Small intestine (tissue), 7 donors: Measurements from ENCODE around the gene PEX5L. TPM values are rescaled to one million over a fixed set of nuclear protein-coding genes. Genes with fewer than 3 reads are reported as not detected.

Experiments used
- DNase-seq, 2 donors: peaks; one replicate each; pipeline versions ENCODE4 v3.0.0 to v3.0.0-alpha.2; 2013
- FAIRE-seq: peaks from 2 replicates; lab custom pipeline; 2012; peaks lifted over from hg19 to GRCh38; lab: Jason Lieb, UNC
- H3K27ac ChIP-seq, 3 donors: one replicate each; pipeline ENCODE4 v1.5.1; 2013; ENCODE audit warnings: low read length in 2 of 3, mild to moderate bottlenecking in 2 of 3, control low read depth in 1 of 3, inconsistent platforms in 1 of 3, low read depth in 1 of 3, moderate library complexity in 1 of 3
- H3K27me3 ChIP-seq, 3 donors: one replicate each; pipeline ENCODE4 v1.6.1; 2013; ENCODE audit warnings: low read length in 3 of 3, inconsistent platforms in 1 of 3; ENCODE audit not compliant: control insufficient read depth in 3 of 3, insufficient read depth in 3 of 3
- H3K36me3 ChIP-seq, 3 donors: one replicate each; pipeline ENCODE4 v1.6.1; 2013; ENCODE audit warnings: low read length in 3 of 3, inconsistent platforms in 1 of 3, low read depth in 1 of 3, mild to moderate bottlenecking in 1 of 3, moderate library complexity in 1 of 3; ENCODE audit not compliant: control insufficient read depth in 3 of 3, insufficient read depth in 2 of 3
- H3K4me1 ChIP-seq, 3 donors: one replicate each; pipeline ENCODE4 v1.6.1; 2013; ENCODE audit warnings: low read length in 2 of 3, inconsistent platforms in 1 of 3, low read depth in 1 of 3, mild to moderate bottlenecking in 1 of 3, moderate library complexity in 1 of 3; ENCODE audit not compliant: control insufficient read depth in 3 of 3, insufficient read depth in 2 of 3
- H3K4me3 ChIP-seq, 3 donors: one replicate each; pipeline ENCODE4 v1.5.1; 2013; ENCODE audit warnings: low read length in 3 of 3, control low read depth in 1 of 3, inconsistent platforms in 1 of 3, low read depth in 1 of 3, mild to moderate bottlenecking in 1 of 3, moderate library complexity in 1 of 3
- H3K9me3 ChIP-seq, 2 donors: one replicate each; pipeline ENCODE4 v1.6.1; 2013; ENCODE audit warnings: low read depth in 1 of 2, low read length in 1 of 2; ENCODE audit not compliant: control insufficient read depth in 2 of 2, insufficient read depth in 1 of 2
- WGBS, 3 donors: extraction: QIAGEN DNeasy Blood & Tissue Kit; methylation state at CpG; one replicate each; pipeline ENCODE4 v1.1.7; 2013; 5-methylcytosine and 5-hydroxymethylcytosine counted together
- polyA plus RNA-seq, 4 donors: library from polyadenylated mRNA; stranded (reverse) in 3 of 4; unstranded in 1 of 4; fragments of 200-250 nt in 3 of 4; fragments of 120-200 nt in 1 of 4; gene quantifications; one replicate each; pipeline versions ENCODE4 v1.2.1 to v1.2.3, GENCODE V29; 2013
- donor health status: healthy with polysubstance abuse.
- donor health status: control.
- donor health status: control.
- donor health status: Bipolar disorder and iron deficiency.
- donor health status: healthy.

PEX5L gene
- polyA plus RNA-seq, 4 donors = 0.07 to 0.81 (median 0.21) TPM; not detected in 1

- no peak for FAIRE-seq
- 28 to 67% (median 57%) methylated on average over 5 of the region's 5 CpGs for WGBS, 3 donors
These were observed 207.3 kb downstream of the PEX5L start for GRCh38 chr3:179829401-179829800.

GRCh38 chr3:179828738-179829137 lies 208.0 kb downstream of the PEX5L start:
- peaks cover 0 to 2% (median 0%) of the 10 kb centered on the region in 3 donors for H3K27me3 ChIP-seq
- no peak for FAIRE-seq
- no peak overlapping the region for H3K27ac ChIP-seq
- no peak for DNase-seq
- H3K4me3 ChIP-seq = no peak overlapping the region
- no peaks in the 10 kb centered on the region for H3K36me3 ChIP-seq
- no peaks in the 10 kb centered on the region for H3K4me1 ChIP-seq
- WGBS, 3 donors = 75 to 82% (median 77%) methylated on average over 2 of the region's 2 CpGs
- H3K9me3 ChIP-seq = no peaks in the 10 kb centered on the region

More at GRCh38 chr3:179829401-179829800, 207.3 kb downstream of the PEX5L start:
- Histone ChIP-seq H3K4me3 (no peak overlapping the region), H3K36me3 (no peaks in the 10 kb centered on the region), H3K4me1 (no peaks in the 10 kb centered on the region), H3K9me3 (no peaks in the 10 kb centered on the region), H3K27ac (no peak overlapping the region), H3K27me3 (peaks cover 0 to 2% (median 0%) of the 10 kb centered on the region in 3 donors)
- DNase-seq = no peak

GRCh38 chr3:179826247-179826637 lies 210.5 kb downstream of the PEX5L start:
- WGBS, 3 donors = 11 to 22% (median 12%) methylated on average over 1 of the region's 1 CpG
- DNase-seq (no peak), FAIRE-seq (no peak)
- H3K9me3 ChIP-seq = no peaks in the 10 kb centered on the region
- H3K4me3 ChIP-seq = no peak overlapping the region
- no peak overlapping the region for H3K27ac ChIP-seq
- H3K27me3 ChIP-seq = peaks cover 0 to 2% (median 0%) of the 10 kb centered on the region in 3 donors
- no peaks in the 10 kb centered on the region for H3K36me3 ChIP-seq
- no peaks in the 10 kb centered on the region for H3K4me1 ChIP-seq

- Histone ChIP-seq H3K36me3 (no peaks in the 10 kb centered on the region), H3K9me3 (no peaks in the 10 kb centered on the region), H3K4me3 (no peak overlapping the region), H3K27me3 (peaks cover 0 to 2% (median 0%) of the 10 kb centered on the region in 3 donors), H3K4me1 (no peaks in the 10 kb centered on the region), H3K27ac (no peak overlapping the region)
- DNase-seq (no peak), FAIRE-seq (no peak)
- WGBS, 3 donors = 66 to 73% (median 72%) methylated on average over 6 of the region's 6 CpGs
These were observed 211.1 kb downstream of the PEX5L start for GRCh38 chr3:179825527-179826246.

GRCh38 chr3:179822296-179822695 lies 214.4 kb downstream of the PEX5L start:
- 87 to 90% (median 90%) methylated on average over 3 of the region's 3 CpGs for WGBS, 3 donors
- H3K4me1 ChIP-seq = no peaks in the 10 kb centered on the region
- FAIRE-seq (no peak), DNase-seq (no peak)
- no peaks in the 10 kb centered on the region for H3K9me3 ChIP-seq
- peaks cover 0 to 3% (median 0%) of the 10 kb centered on the region in 3 donors for H3K27me3 ChIP-seq
- no peaks in the 10 kb centered on the region for H3K36me3 ChIP-seq
- H3K27ac ChIP-seq = no peak overlapping the region
- H3K4me3 ChIP-seq = no peak overlapping the region

GRCh38 chr3:179819379-179819778 lies 217.4 kb downstream of the PEX5L start:
- H3K27ac ChIP-seq = no peak overlapping the region
- no peak overlapping the region for H3K4me3 ChIP-seq
- no peaks in the 10 kb centered on the region for H3K36me3 ChIP-seq
- WGBS, 3 donors = 70 to 80% (median 77%) methylated on average over 3 of the region's 3 CpGs
- H3K27me3 ChIP-seq = peaks cover 0 to 3% (median 0%) of the 10 kb centered on the region in 3 donors
- no peaks in the 10 kb centered on the region for H3K4me1 ChIP-seq
- no peaks in the 10 kb centered on the region for H3K9me3 ChIP-seq
- DNase-seq = no peak
- FAIRE-seq = no peak

GRCh38 chr3:179812096-179812382 lies 224.7 kb downstream of the PEX5L start:
- Histone ChIP-seq H3K36me3 (no peaks in the 10 kb centered on the region), H3K9me3 (peaks cover 0 to 6% of the 10 kb centered on the region in 2 donors), H3K27ac (no peak overlapping the region), H3K4me1 (peaks cover 0 to 3% (median 0%) of the 10 kb centered on the region in 3 donors), H3K27me3 (no peaks in the 10 kb centered on the region), H3K4me3 (no peak overlapping the region)
- DNase-seq = no peak
- FAIRE-seq = no peak
- WGBS, 3 donors = 73 to 81% (median 81%) methylated on average over 3 of the region's 3 CpGs

- peaks cover 0 to 3% (median 0%) of the 10 kb centered on the region in 3 donors for H3K4me1 ChIP-seq
- 20 to 23% (median 20%) methylated on average over 9 of the region's 9 CpGs for WGBS, 3 donors
- H3K9me3 ChIP-seq = peaks cover 0 to 6% of the 10 kb centered on the region in 2 donors
- H3K4me3 ChIP-seq = no peak overlapping the region
- no peaks in the 10 kb centered on the region for H3K27me3 ChIP-seq
- DNase-seq = peak; percentile 52 to 67
- no peak overlapping the region for H3K27ac ChIP-seq
- no peak for FAIRE-seq
- no peaks in the 10 kb centered on the region for H3K36me3 ChIP-seq
These were observed 225.2 kb downstream of the PEX5L start for GRCh38 chr3:179811321-179812095.
